Measurements from ENCODE around the gene CCDC9B.

GRCh38 chr15:40285554-40286011 is 55.2 kb downstream of the CCDC9B start:
- TF ChIP-seq, protein P1, sequence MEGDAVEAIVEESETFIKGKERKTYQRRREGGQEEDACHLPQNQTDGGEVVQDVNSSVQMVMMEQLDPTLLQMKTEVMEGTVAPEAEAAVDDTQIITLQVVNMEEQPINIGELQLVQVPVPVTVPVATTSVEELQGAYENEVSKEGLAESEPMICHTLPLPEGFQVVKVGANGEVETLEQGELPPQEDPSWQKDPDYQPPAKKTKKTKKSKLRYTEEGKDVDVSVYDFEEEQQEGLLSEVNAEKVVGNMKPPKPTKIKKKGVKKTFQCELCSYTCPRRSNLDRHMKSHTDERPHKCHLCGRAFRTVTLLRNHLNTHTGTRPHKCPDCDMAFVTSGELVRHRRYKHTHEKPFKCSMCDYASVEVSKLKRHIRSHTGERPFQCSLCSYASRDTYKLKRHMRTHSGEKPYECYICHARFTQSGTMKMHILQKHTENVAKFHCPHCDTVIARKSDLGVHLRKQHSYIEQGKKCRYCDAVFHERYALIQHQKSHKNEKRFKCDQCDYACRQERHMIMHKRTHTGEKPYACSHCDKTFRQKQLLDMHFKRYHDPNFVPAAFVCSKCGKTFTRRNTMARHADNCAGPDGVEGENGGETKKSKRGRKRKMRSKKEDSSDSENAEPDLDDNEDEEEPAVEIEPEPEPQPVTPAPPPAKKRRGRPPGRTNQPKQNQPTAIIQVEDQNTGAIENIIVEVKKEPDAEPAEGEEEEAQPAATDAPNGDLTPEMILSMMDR (IDR thresholded peaks at IDR 0.05; ENCODE audit: low read depth, low read length, poor library complexity, severe bottlenecking), result no peak
- TF ChIP-seq EZH2phosphoT487 (IDR thresholded peaks at IDR 0.05; ENCODE audit: borderline replicate concordance, low read length), result no peak
